ENCODE measurements around the gene SLC11A1.

The SLC11A1 gene

DNA sequence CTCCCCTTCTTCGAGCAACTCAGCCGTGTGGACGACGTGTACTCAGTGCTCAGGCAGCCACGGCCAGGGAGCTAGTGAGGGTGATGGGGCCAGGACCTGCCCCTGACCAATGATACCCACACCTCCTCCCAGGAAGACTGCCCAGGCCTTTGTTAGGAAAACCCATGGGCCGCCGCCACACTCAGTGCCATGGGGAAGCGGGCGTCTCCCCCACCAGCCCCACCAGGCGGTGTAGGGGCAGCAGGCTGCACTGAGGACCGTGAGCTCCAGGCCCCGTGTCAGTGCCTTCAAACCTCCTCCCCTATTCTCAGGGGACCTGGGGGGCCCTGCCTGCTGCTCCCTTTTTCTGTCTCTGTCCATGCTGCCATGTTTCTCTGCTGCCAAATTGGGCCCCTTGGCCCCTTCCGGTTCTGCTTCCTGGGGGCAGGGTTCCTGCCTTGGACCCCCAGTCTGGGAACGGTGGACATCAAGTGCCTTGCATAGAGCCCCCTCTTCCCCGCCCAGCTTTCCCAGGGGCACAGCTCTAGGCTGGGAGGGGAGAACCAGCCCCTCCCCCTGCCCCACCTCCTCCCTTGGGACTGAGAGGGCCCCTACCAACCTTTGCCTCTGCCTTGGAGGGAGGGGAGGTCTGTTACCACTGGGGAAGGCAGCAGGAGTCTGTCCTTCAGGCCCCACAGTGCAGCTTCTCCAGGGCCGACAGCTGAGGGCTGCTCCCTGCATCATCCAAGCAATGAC, 22.4 kb downstream of the SLC11A1 start:
- H3K36me3 Mint-ChIP-seq, result peaks cover 2% of the 10 kb centered on the region
- no peaks in the 10 kb centered on the region for H3K27me3 Mint-ChIP-seq
- H3K27ac Mint-ChIP-seq, result no peak overlapping the region
- no peak overlapping the region for H3K4me3 Mint-ChIP-seq
- H3K4me1 Mint-ChIP-seq, result peaks cover 55% of the 10 kb centered on the region
- no peaks in the 10 kb centered on the region for H3K9me3 Mint-ChIP-seq

DNA sequence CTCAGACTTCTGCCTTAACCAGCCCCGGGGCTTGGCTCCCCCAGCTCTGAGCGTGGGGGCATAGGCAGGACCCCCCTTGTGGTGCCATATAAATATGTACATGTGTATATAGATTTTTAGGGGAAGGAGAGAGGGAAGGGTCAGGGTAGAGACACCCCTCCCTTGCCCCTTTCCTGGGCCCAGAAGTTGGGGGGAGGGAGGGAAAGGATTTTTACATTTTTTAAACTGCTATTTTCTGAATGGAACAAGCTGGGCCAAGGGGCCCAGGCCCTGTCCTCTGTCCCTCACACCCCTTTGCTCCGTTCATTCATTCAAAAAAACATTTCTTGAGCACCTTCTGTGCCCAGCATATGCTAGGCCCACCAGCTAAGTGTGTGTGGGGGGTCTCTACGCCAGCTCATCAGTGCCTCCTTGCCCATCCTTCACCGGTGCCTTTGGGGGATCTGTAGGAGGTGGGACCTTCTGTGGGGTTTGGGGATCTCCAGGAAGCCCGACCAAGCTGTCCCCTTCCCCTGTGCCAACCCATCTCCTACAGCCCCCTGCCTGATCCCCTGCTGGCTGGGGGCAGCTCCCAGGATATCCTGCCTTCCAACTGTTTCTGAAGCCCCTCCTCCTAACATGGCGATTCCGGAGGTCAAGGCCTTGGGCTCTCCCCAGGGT, 23.1 kb downstream of the SLC11A1 start:
- H3K4me3 Mint-ChIP-seq, result peak overlapping the region; percentile 81
- H3K4me1 Mint-ChIP-seq, result peaks cover 55% of the 10 kb centered on the region
- peaks cover 2% of the 10 kb centered on the region for H3K36me3 Mint-ChIP-seq
- H3K27me3 Mint-ChIP-seq, result no peaks in the 10 kb centered on the region
- H3K9me3 Mint-ChIP-seq, result no peaks in the 10 kb centered on the region
- no peak overlapping the region for H3K27ac Mint-ChIP-seq

DNA sequence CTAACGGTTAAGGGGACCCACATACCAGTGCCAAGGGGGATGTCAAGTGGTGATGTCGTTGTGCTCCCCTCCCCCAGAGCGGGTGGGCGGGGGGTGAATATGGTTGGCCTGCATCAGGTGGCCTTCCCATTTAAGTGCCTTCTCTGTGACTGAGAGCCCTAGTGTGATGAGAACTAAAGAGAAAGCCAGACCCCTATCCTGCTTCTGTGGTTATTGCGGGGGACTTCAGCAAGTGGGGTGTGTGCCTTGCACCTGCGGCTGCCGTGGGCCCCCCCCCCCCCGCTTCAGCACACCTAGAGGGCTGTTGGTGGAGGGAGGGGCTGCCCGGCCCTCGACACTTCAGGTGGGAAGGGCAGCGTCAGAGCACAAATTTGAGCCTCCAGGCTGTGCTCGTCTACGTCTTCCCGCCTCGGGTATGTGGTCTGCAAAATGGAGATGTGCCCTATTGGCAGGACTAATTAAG, 23.7 kb downstream of the SLC11A1 start:
- Mint-ChIP-seq H3K27ac (peak overlapping the region; percentile 19), H3K4me3 (peak overlapping the region; percentile 81), H3K4me1 (peaks cover 55% of the 10 kb centered on the region), H3K27me3 (no peaks in the 10 kb centered on the region), H3K9me3 (no peaks in the 10 kb centered on the region), H3K36me3 (peaks cover 2% of the 10 kb centered on the region)

DNA sequence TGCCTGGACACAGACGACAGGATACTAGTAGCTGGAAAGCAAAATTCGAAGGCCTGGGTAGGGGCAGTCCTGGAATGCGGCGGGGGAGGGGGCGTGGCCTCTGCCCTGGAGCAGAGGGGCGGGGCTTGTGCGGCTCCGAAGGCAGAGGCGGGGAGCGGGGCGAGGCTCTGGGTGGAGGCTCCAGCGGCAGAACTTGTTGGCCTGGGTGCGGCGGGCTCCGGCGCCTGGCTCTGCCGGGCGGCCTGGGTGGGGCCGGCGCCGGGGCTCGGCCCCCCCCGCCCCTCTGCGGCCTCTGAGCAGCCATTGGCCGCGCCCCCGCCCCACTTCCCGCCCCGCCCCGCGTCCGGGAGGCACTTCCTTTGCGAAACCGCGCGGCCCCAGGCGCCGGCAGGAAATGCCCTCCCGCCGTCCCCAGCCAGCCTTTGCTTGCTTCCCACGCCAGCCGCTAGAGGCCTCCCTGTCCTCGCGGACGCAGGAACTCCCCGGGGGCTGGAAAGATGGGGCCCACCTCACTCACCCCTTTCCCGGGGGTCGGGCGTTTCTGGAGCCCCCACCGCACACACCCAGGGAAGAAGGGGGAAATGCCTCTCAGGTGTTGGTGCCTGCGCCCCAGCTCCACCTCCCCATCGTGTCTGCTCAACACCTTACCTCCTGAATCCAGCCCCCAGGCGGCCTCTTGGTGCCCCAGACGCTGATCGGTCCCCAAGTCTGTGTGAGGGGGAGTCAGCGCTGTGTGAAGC, 24.3 kb downstream of the SLC11A1 start:
- Mint-ChIP-seq H3K27me3 (no peaks in the 10 kb centered on the region), H3K36me3 (peaks cover 2% of the 10 kb centered on the region), H3K4me1 (peaks cover 53% of the 10 kb centered on the region), H3K27ac (peak overlapping the region; percentile 85), H3K9me3 (no peaks in the 10 kb centered on the region), H3K4me3 (peak overlapping the region; percentile 87)

DNA sequence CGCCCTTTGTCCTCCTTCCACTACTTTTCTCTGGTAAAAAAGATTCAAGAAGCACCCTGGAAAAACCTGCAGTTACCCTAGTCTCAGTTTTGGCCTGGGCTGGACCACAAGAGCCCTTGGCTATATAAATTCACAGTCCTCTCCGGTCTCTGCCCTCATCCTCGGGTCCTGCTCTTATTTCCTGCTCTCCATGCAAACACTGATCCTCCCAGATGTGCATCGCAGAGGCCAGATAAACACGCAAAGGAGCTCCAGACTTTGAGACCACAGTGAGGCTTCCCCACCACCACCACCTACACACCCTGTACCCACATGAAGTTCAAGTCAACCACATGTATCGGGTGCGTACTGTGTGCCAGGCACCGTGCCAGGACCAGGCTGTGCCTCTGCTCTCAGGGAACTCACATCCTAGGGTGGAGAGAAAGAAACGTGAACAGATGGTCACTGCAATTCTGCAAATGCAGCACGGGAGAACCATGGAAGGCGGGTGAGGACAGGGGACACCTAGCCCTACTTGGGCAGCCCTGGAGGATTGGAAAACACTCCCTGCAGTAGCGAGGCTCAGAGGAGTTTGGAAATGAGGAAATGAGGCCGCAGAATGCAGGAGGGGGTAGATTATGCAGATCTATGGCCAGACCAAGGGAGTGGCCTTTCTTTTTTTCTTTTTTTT, 25.0 kb downstream of the SLC11A1 start:
- no peaks in the 10 kb centered on the region for H3K27me3 Mint-ChIP-seq
- H3K4me1 Mint-ChIP-seq, result peaks cover 48% of the 10 kb centered on the region
- peak overlapping the region; percentile 85 for H3K27ac Mint-ChIP-seq
- peaks cover 2% of the 10 kb centered on the region for H3K36me3 Mint-ChIP-seq
- peak overlapping the region; percentile 87 for H3K4me3 Mint-ChIP-seq
- H3K9me3 Mint-ChIP-seq, result no peaks in the 10 kb centered on the region

DNA sequence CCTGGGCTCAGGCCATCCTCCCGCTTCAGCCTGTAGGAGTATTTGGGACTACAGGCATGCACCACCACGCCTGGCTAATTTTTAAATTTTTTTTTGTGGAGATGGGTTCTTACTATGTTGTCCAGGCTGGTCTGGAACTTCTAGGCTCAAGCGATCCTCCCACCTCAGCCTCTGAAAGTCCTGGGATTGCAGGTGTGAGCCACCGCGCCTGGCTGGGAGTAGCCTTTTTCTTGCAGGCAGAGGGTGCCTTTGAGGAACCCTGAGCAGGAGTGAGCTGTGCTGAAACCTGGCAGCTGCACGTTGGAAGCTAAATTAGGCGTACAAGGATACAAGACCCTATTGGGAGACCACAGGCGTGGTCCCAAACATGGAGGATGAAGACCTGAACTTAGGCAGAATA, 25.6 kb downstream of the SLC11A1 start:
- H3K4me1 Mint-ChIP-seq, result peaks cover 48% of the 10 kb centered on the region
- H3K4me3 Mint-ChIP-seq, result peak overlapping the region; percentile 87
- H3K9me3 Mint-ChIP-seq, result no peaks in the 10 kb centered on the region
- H3K36me3 Mint-ChIP-seq, result peaks cover 2% of the 10 kb centered on the region
- H3K27ac Mint-ChIP-seq, result peak overlapping the region; percentile 82
- no peaks in the 10 kb centered on the region for H3K27me3 Mint-ChIP-seq

DNA sequence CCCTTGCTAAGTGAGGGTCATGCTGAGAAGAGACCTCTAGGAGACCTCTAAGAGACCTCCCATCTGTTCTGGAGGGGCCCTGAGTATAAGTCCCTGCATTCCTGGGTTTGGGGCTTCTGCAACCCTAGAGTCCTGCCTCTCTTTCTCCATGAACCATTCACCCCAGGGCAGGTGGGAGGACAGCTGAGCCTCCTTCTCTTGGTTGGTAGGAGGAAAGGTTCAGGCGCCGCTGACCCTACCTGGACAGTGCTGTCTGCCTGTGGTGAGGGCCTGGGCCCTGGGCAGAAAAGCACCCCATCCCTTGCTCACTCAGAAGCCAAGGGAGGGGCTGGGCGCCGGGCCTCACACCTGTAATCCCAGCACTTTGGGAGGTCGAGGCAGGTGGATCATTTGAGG, 36.2 kb downstream of the SLC11A1 start:
- H3K27me3 Mint-ChIP-seq, result no peaks in the 10 kb centered on the region
- no peaks in the 10 kb centered on the region for H3K36me3 Mint-ChIP-seq
- H3K9me3 Mint-ChIP-seq, result no peaks in the 10 kb centered on the region
- H3K4me1 Mint-ChIP-seq, result no peaks in the 10 kb centered on the region
- no peak overlapping the region for H3K27ac Mint-ChIP-seq
- H3K4me3 Mint-ChIP-seq, result no peak overlapping the region

DNA sequence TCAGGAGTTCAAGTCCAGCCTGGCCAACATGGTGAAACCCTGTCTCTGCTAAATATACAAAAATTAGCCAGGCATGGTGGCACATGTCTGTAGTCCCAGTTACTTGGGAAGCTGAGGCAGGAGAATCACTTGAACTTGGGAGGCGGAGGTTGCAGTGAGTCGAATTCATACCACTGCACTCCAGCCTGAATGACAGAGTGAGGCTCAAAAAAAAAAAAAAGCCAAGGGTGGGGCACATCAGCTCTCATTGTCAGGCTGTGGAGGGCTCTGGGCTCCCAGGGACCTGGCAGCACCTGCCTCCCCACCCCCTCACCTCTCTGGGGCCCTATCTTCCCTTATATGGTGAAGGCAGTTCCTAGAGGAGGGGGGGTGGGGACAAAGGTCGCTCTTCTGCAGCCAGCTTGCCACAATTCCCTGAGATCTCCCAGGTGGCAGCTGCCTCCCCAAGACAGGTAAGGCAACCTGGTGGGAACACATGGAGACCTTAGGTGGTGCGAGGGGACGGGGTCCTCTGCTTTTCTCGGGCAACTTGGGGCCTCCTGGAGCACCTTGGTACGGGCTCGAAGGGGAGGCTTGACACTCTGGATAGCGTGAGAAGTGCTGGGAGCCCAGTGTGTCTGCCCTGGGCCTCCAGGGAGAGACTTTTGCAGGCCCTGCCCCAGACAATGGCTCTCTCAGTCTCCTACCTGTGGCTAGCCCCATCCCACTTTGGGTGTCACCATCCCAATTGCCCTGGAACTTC, 36.8 kb downstream of the SLC11A1 start, which contains the start of gene VIL1:
Gene VIL1 (plus strand): TSS at position 407 of the 742 bp plus-strand sequence. CDS start 4,656 bp downstream, outside the sequence.
- no peaks in the 10 kb centered on the region for H3K27me3 Mint-ChIP-seq
- H3K27ac Mint-ChIP-seq, result no peak within 1 kb of the TSS
- no peaks in the 10 kb centered on the region for H3K9me3 Mint-ChIP-seq
- H3K36me3 Mint-ChIP-seq, result no peaks in the 10 kb centered on the region
- no peaks in the 10 kb centered on the region for H3K4me1 Mint-ChIP-seq
- no peak within 1 kb of the TSS for H3K4me3 Mint-ChIP-seq

DNA sequence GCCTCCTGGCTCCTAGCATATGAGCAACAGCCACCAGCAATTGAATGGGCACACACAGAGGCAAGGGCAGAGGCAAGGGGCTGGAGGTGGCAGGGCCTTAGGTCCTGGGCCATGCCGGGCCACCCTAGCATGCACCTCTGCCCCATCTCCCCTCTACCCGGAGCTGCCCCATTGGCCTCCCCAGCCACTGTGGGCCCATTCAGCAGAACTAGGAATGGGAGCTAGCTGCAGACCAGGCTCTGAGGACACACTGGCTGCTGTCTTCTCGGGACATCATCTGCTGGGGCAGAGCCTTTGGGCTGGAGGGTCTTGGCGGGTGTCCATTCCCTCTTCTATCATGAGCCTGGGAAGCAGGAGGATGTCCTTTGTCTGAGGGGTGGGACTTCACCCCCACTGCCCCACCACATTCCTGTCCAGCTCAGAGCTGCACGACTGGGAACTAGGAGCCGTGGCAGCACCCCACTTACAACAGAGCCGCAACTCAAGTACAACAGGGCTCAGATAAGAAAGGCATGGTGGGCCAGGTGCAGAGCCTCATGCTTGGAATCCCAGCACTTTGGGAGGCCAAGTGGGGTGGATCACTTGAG, 37.6 kb downstream of the SLC11A1 start:
- H3K4me3 Mint-ChIP-seq, result no peak overlapping the region
- no peaks in the 10 kb centered on the region for H3K27me3 Mint-ChIP-seq
- no peak overlapping the region for H3K27ac Mint-ChIP-seq
- H3K4me1 Mint-ChIP-seq, result no peaks in the 10 kb centered on the region
- no peaks in the 10 kb centered on the region for H3K36me3 Mint-ChIP-seq
- H3K9me3 Mint-ChIP-seq, result no peaks in the 10 kb centered on the region

DNA sequence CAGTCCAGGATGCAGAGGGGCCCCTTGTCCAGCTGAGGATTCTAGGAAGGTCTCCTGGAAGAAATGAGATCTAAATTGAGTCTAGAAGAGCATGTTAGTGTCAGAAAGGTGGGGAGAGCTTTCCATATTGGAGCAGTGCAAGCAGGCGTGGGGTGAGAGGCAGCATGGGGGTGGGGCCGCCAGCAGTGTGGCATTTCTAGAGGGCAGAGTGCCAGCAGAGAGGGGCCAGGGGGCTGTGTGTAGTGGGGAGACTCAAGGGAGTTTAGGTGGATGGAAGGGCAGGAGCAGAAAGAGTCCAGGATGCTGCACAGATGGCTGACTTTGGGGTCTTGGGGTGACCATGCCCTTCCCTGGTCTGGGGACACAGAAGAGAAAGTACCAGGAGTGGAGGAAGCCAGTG, 39.0 kb downstream of the SLC11A1 start:
- no peaks in the 10 kb centered on the region for H3K36me3 Mint-ChIP-seq
- H3K4me3 Mint-ChIP-seq, result no peak overlapping the region
- H3K27me3 Mint-ChIP-seq, result no peaks in the 10 kb centered on the region
- no peaks in the 10 kb centered on the region for H3K9me3 Mint-ChIP-seq
- H3K4me1 Mint-ChIP-seq, result no peaks in the 10 kb centered on the region
- no peak overlapping the region for H3K27ac Mint-ChIP-seq

DNA sequence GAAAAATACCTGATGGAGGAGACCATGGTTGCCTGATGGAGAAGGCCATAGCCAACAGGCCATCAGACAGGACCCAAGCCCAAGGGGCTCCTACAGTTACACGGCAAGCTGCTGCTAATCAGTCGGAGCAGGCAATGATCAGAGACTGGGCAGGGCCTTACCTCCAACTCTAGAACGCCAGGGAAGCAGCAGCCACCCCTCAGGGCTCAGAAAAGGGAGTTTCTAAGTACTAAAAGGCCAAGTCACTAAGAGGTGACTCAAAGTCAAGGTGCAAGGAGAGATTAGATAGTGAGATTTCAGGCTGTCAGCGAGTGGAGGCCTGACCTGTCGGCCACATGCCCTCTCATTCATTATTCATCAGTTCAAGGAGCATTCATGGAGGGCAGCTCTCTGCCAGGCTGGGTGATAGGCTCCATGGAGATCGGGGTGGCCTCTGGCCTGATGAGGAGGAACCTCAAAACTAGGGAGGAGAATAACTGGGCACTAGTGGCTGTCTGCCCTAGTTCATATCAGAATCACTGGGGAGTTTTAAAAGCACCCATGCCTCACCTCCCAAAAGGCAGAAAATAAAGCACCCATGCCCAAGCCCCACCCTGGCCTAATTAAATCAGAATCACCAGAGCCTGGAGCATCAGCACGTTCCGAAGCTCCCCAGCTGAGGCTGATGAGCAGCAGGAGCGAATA, 40.5 kb downstream of the SLC11A1 start:
- no peak overlapping the region for H3K27ac Mint-ChIP-seq
- no peaks in the 10 kb centered on the region for H3K9me3 Mint-ChIP-seq
- no peaks in the 10 kb centered on the region for H3K4me1 Mint-ChIP-seq
- H3K4me3 Mint-ChIP-seq, result no peak overlapping the region
- H3K27me3 Mint-ChIP-seq, result no peaks in the 10 kb centered on the region
- no peaks in the 10 kb centered on the region for H3K36me3 Mint-ChIP-seq

DNA sequence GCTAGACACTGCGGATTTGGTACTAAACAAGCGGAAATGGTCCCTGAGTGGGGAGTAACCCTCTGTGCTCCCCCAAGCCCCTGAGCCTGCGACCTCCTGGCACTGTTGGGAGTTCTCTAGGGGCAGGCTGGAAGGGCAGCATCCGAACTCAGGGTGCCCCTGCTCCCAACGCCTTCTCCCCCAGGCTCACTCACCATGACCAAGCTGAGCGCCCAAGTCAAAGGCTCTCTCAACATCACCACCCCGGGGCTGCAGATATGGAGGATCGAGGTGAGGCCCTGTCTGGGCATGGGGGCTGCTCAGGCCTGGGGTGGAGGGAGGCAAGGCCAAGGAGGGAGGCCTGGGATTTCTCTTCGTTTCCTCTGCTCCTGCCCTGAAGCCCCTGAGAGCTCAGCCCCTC, 41.5 kb downstream of the SLC11A1 start:
- Mint-ChIP-seq H3K27me3 (no peaks in the 10 kb centered on the region), H3K27ac (no peak overlapping the region), H3K4me3 (no peak overlapping the region), H3K4me1 (no peaks in the 10 kb centered on the region), H3K9me3 (no peaks in the 10 kb centered on the region), H3K36me3 (no peaks in the 10 kb centered on the region)

DNA sequence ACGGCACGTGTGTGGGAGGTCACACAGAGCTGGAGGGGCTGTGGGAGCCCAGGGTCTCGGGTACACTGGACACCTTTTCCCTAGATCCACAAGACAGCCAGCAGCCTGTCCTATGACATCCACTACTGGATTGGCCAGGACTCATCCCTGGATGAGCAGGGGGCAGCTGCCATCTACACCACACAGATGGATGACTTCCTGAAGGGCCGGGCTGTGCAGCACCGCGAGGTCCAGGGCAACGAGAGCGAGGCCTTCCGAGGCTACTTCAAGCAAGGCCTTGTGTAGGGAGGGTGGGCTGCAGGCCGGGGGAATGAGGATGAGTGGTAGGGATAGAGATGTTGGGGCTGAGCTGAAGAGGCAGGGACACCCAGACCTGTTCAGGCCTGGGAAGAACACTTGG, 43.5 kb downstream of the SLC11A1 start:
- H3K4me3 Mint-ChIP-seq, result no peak overlapping the region
- H3K36me3 Mint-ChIP-seq, result no peaks in the 10 kb centered on the region
- H3K27me3 Mint-ChIP-seq, result no peaks in the 10 kb centered on the region
- no peaks in the 10 kb centered on the region for H3K4me1 Mint-ChIP-seq
- H3K27ac Mint-ChIP-seq, result no peak overlapping the region
- no peaks in the 10 kb centered on the region for H3K9me3 Mint-ChIP-seq

DNA sequence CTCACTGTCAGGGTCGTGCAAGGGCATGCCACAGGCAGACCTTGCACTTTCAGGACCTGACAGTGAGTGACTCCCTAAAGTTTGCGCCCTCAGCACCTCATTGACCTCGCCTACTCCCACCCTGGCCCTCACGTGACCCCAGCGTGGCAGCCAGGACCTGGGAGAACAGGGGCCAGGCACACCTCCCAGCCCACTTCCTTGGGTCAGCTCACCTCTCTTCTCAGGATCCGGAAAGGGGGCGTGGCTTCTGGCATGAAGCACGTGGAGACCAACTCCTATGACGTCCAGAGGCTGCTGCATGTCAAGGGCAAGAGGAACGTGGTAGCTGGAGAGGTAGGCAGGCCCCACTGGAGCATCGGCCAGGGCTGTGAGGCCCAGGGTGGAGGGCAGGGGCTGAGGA, 45.7 kb downstream of the SLC11A1 start:
- Mint-ChIP-seq H3K4me3 (no peak overlapping the region), H3K36me3 (peaks cover 2% of the 10 kb centered on the region), H3K4me1 (no peaks in the 10 kb centered on the region), H3K27me3 (no peaks in the 10 kb centered on the region), H3K27ac (no peak overlapping the region), H3K9me3 (no peaks in the 10 kb centered on the region)

Data from activated naive CD4-positive, alpha-beta T cell treated with anti-CD3 and anti-CD28 coated beads, Interleukin-2, amount 50 U/mL, for 24 hours (primary cell).